ENCODE results near the gene BBS9. TPM values are rescaled to one million over a fixed set of nuclear protein-coding genes. Genes with fewer than 3 reads are reported as not detected.
A peak's percentile ranks its signal among the peaks of the same experiment; 100 is the strongest.

BBS9 gene
- total RNA-seq, 2 donors from 2014 or later = 14.2 to 23.6 TPM

GRCh38 chr7:33109005-33109757 is 20.2 kb upstream of the BBS9 start, which contains the start of gene RP9:
Gene RP9 (minus strand): TSS chr7:33109404. CDS start chr7:33109372, 32 bp downstream.
- Histone ChIP-seq H3K27ac (peak within 1 kb of the TSS; percentile 8 to 86 (median 70)), H3K36me3 (replicated peaks in 1 of 2; ENCODE audit: insufficient read depth in 1 of 2, low read depth in 2 of 2) (no peaks in the 10 kb centered on the region), H3K4me1 (peaks cover 35% of the 10 kb centered on the region), H3K4me3 (peak within 1 kb of the TSS; percentile 64 to 99), H3K27me3 (no peaks in the 10 kb centered on the region), H3K9me3 (no peaks in the 10 kb centered on the region)
- WGBS, 2 donors = 0 to 1% methylated on average over 10 to 62 of the region's 100 CpGs
- TF ChIP-seq, protein P1, sequence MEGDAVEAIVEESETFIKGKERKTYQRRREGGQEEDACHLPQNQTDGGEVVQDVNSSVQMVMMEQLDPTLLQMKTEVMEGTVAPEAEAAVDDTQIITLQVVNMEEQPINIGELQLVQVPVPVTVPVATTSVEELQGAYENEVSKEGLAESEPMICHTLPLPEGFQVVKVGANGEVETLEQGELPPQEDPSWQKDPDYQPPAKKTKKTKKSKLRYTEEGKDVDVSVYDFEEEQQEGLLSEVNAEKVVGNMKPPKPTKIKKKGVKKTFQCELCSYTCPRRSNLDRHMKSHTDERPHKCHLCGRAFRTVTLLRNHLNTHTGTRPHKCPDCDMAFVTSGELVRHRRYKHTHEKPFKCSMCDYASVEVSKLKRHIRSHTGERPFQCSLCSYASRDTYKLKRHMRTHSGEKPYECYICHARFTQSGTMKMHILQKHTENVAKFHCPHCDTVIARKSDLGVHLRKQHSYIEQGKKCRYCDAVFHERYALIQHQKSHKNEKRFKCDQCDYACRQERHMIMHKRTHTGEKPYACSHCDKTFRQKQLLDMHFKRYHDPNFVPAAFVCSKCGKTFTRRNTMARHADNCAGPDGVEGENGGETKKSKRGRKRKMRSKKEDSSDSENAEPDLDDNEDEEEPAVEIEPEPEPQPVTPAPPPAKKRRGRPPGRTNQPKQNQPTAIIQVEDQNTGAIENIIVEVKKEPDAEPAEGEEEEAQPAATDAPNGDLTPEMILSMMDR (IDR thresholded peaks at IDR 0.05) = peak in 6 of 7 experiments; percentile 28 to 89 (median 70)
- TF ChIP-seq POLR2A (IDR thresholded peaks at IDR 0.05) = peak in 2 of 3 donors; percentile 41
- ATAC-seq (peak; percentile 94), DNase-seq (peak; percentile 59 to 72 (median 63))
- intact Hi-C loops (cut with DNase I) = no loop called here

- ATAC-seq (no peak), DNase-seq (no peak)
- TF ChIP-seq POLR2A (IDR thresholded peaks at IDR 0.05) = no peak
- TF ChIP-seq, protein P1 (IDR thresholded peaks at IDR 0.05) = no peak
- H3K27me3 ChIP-seq = no peaks in the 10 kb centered on the region
- peak overlapping the region in 1 of 2 donors; percentile 41 for H3K4me3 ChIP-seq
- no peaks in the 10 kb centered on the region for H3K36me3 ChIP-seq (replicated peaks in 1 of 2; ENCODE audit: insufficient read depth in 1 of 2, low read depth in 2 of 2)
- intact Hi-C loops (cut with DNase I) = no loop called here
- H3K27ac ChIP-seq = no peak overlapping the region
- WGBS, 2 donors = 19 to 23% methylated on average over 11 of the region's 11 CpGs
- no peaks in the 10 kb centered on the region for H3K9me3 ChIP-seq
- peaks cover 35% of the 10 kb centered on the region for H3K4me1 ChIP-seq
Observed at GRCh38 chr7:33109758-33110238, 19.6 kb upstream of the BBS9 start.

DNA sequence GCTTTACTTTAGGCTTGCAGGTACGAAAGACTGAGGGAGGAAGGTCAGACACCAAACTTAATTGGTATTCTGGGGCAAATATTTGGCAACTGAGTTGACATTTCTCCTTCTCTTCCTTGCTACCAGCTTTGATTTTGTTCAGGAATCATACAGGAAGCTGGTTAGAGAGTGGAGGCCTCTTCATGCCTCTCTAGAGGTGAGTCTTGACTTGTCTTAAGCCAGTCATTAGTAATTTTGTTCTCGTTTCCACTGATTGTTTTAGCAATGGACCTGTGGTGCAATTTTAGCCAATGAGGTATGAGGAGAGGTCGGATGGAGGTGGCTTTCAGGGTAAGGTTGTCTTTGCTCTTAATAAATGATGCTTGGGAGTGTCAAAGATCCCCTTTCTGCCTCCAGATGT is 17.8 kb upstream of the BBS9 start:
- H3K9me3 ChIP-seq = no peaks in the 10 kb centered on the region
- no peak overlapping the region for H3K4me3 ChIP-seq
- H3K36me3 ChIP-seq (replicated peaks in 1 of 2; ENCODE audit: insufficient read depth in 1 of 2, low read depth in 2 of 2) = no peaks in the 10 kb centered on the region
- intact Hi-C loops (cut with DNase I) = no loop called here
- TF ChIP-seq, protein P1 (IDR thresholded peaks at IDR 0.05) = no peak
- no peak for TF ChIP-seq POLR2A (IDR thresholded peaks at IDR 0.05)
- H3K4me1 ChIP-seq = peaks cover 27% of the 10 kb centered on the region
- 48 to 55% methylated on average over 3 of the region's 3 CpGs for WGBS, 2 donors
- no peak overlapping the region for H3K27ac ChIP-seq
- ATAC-seq (no peak), DNase-seq (no peak)
- H3K27me3 ChIP-seq = no peaks in the 10 kb centered on the region

DNA sequence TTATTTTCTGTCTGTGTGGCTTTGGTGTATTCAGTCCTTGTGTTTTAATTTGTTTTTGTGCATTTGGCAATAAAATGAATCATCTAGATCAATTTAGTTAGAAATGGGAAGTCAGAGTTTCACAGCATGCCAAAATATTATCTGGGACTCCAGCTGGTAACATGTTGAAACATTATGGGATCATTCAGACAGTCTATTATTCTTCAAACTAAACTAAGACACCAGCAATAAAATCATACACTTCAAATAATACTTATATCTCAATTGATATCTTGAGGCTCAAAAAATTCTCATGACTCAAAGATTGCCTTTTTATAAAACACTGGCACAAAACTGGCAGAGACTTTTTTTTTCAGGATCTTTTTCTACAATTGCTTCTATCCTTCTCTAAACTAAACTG is 14.4 kb upstream of the BBS9 start:
- intact Hi-C loops (cut with DNase I) = no loop called here
- ATAC-seq = no peak
- Histone ChIP-seq H3K4me1 (peaks cover 2% of the 10 kb centered on the region), H3K36me3 (replicated peaks in 1 of 2; ENCODE audit: insufficient read depth in 1 of 2, low read depth in 2 of 2) (no peaks in the 10 kb centered on the region), H3K9me3 (peaks cover 0 to 3% (median 0%) of the 10 kb centered on the region in 3 donors), H3K27me3 (no peaks in the 10 kb centered on the region), H3K4me3 (no peak overlapping the region), H3K27ac (no peak overlapping the region)
- no peak for DNase-seq
- TF ChIP-seq POLR2A (IDR thresholded peaks at IDR 0.05) = no peak
- TF ChIP-seq, protein P1 (IDR thresholded peaks at IDR 0.05) = no peak
